Measurements from ENCODE around the gene SH3PXD2B.

- TF ChIP-seq TAF1 (IDR thresholded peaks at IDR 0.05; ENCODE audit: low read depth, low read length) (no peak), POLR2AphosphoS5 (IDR thresholded peaks at IDR 0.05; ENCODE audit: low read depth, low read length) (no peak)
Measured at GRCh38 chr5:172455511-172456061, 1.3 kb upstream of the SH3PXD2B start.

All from GM12891 (cell line).